Progenitor cell of endocrine pancreas (in vitro differentiated cells): ENCODE data around the gene PDP2. TPM values are rescaled to one million over a fixed set of nuclear protein-coding genes. Genes with fewer than 3 reads are reported as not detected.

Experiments used
- DNase-seq: peaks from one replicate; pipeline ENCODE4 v3.0.0; 2021; ENCODE audit warnings: low spot score; ENCODE audit not compliant: unreplicated experiment
- H3K27ac Mint-ChIP-seq: 2 replicates; pipeline ENCODE4 v1.8.0; 2021; ENCODE audit warnings: mild to moderate bottlenecking, moderate library complexity, mixed read lengths
- H3K27me3 Mint-ChIP-seq: 2 replicates; pipeline ENCODE4 v1.8.0; 2021; ENCODE audit warnings: mixed read lengths
- H3K36me3 Mint-ChIP-seq: 2 replicates; pipeline ENCODE4 v1.8.0; 2022; ENCODE audit warnings: mixed read lengths; ENCODE audit not compliant: insufficient read depth
- H3K4me1 Mint-ChIP-seq: 2 replicates; pipeline ENCODE4 v1.8.0; 2021; ENCODE audit warnings: low read depth, mixed read lengths
- H3K4me3 Mint-ChIP-seq: 2 replicates; pipeline ENCODE4 v1.8.0; 2021; ENCODE audit warnings: low read depth, mild to moderate bottlenecking, moderate library complexity, mixed read lengths
- H3K9me3 Mint-ChIP-seq: 2 replicates; pipeline ENCODE4 v1.8.0; 2021; ENCODE audit warnings: low read depth, mixed read lengths
- total RNA-seq: library from RNA; stranded (reverse); gene quantifications from 2 replicates; pipeline ENCODE4 v1.2.1, GENCODE V29; 2021
- TF ChIP-seq, protein P1 (sequence below): fragments of 200-600 bp; sonication (generic); IDR thresholded peaks from one replicate; pipeline ENCODE4 v1.5.0; 2021; ENCODE audit warnings: antibody characterized with exemption, mild to moderate bottlenecking; ENCODE audit not compliant: unreplicated experiment

Gene PDP2
- total RNA-seq, 1 donor from 2014 or later = 17.0 TPM

DNA sequence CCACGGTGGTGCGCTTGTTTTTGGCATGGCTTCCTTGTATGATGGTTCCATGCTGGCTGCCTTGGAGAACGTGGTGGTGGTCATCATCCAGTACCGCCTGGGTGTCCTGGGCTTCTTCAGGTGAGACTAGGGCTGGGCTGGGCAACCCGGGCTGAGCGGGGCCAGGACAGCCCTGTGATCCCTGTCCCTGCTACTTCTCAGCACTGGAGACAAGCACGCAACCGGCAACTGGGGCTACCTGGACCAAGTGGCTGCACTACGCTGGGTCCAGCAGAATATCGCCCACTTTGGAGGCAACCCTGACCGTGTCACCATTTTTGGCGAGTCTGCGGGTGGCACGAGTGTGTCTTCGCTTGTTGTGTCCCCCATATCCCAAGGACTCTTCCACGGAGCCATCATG is 59.9 kb downstream of the PDP2 start:
- H3K9me3 Mint-ChIP-seq = no peaks in the 10 kb centered on the region
- no peak for DNase-seq
- H3K27me3 Mint-ChIP-seq = no peaks in the 10 kb centered on the region
- peaks cover 5% of the 10 kb centered on the region for H3K4me1 Mint-ChIP-seq
- no peak overlapping the region for H3K4me3 Mint-ChIP-seq
- no peak overlapping the region for H3K27ac Mint-ChIP-seq
- TF ChIP-seq, protein P1, sequence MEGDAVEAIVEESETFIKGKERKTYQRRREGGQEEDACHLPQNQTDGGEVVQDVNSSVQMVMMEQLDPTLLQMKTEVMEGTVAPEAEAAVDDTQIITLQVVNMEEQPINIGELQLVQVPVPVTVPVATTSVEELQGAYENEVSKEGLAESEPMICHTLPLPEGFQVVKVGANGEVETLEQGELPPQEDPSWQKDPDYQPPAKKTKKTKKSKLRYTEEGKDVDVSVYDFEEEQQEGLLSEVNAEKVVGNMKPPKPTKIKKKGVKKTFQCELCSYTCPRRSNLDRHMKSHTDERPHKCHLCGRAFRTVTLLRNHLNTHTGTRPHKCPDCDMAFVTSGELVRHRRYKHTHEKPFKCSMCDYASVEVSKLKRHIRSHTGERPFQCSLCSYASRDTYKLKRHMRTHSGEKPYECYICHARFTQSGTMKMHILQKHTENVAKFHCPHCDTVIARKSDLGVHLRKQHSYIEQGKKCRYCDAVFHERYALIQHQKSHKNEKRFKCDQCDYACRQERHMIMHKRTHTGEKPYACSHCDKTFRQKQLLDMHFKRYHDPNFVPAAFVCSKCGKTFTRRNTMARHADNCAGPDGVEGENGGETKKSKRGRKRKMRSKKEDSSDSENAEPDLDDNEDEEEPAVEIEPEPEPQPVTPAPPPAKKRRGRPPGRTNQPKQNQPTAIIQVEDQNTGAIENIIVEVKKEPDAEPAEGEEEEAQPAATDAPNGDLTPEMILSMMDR = no peak
- peaks cover 11% of the 10 kb centered on the region for H3K36me3 Mint-ChIP-seq

Other genes with a start within 250 kb of the PDP2 start
- gene CMTM4, start 183.8 kb upstream of the PDP2 start, total RNA-seq = 80.9 and 82.3 TPM in 2 replicates
- 179 and 181 TPM in 2 replicates for gene DYNC1LI2, start 128.9 kb upstream of the PDP2 start, total RNA-seq
- gene TERB1, start 78.9 kb upstream of the PDP2 start, total RNA-seq = 0.29 TPM in 1 of 2 replicates, not detected in the other
- gene NAE1, start 49.5 kb upstream of the PDP2 start, total RNA-seq = 114 and 117 TPM in 2 replicates
- not detected in 2 replicates for gene CA7, start 36.1 kb upstream of the PDP2 start, total RNA-seq
- not detected in 2 replicates for gene CDH16, start 38.4 kb downstream of the PDP2 start, total RNA-seq
- gene RRAD, start 45.0 kb downstream of the PDP2 start, total RNA-seq = 0.27 and 0.36 TPM in 2 replicates
- 58.1 and 59.9 TPM in 2 replicates for gene CIAO2B, start 53.9 kb downstream of the PDP2 start, total RNA-seq
- gene CES2, start 55.0 kb downstream of the PDP2 start, total RNA-seq = 39.2 and 43.9 TPM in 2 replicates
- 2.7 and 4.8 TPM in 2 replicates for gene CES3, start 80.8 kb downstream of the PDP2 start, total RNA-seq
- 4.6 and 5.2 TPM in 2 replicates for gene CES4A, start 108.1 kb downstream of the PDP2 start, total RNA-seq
- gene CBFB, start 148.6 kb downstream of the PDP2 start, total RNA-seq = 86.6 and 87.3 TPM in 2 replicates
- 20.4 and 21.0 TPM in 2 replicates for gene PHAF1, start 229.4 kb downstream of the PDP2 start, total RNA-seq